CD4-positive, alpha-beta T cell (primary cell): ENCODE measurements around the gene FAM124A. TPM values are rescaled to one million over a fixed set of nuclear protein-coding genes. Genes with fewer than 3 reads are reported as not detected.

Experiments used
- ATAC-seq: fragments of 200-7000 bp; cut with Tn5 transposase; one replicate; pipeline ENCODE4 v1.10.0; 2022; ENCODE audit warnings: mild to moderate bottlenecking; ENCODE audit not compliant: poor library complexity
- CTCF ChIA-PET: fragments of 350-600 bp; sonication (Branson Sonifier 250); formaldehyde crosslinking; loops from one replicate; lab custom pipeline; 2021; ENCODE audit warnings: antibody characterized with exemption, inconsistent platforms; lab: Charles Lee
- POLR2A ChIA-PET: fragments of 350-600 bp; sonication (Branson Sonifier 250); formaldehyde crosslinking; loops from one replicate; lab custom pipeline; 2021; ENCODE audit warnings: antibody characterized with exemption, inconsistent platforms; lab: Charles Lee
- DNase-seq, 14 experiments: peaks; one replicate each; pipeline ENCODE4 v3.0.0-alpha.2; 2013 to 2020; ENCODE audit warnings: mixed read lengths in 2 of 14
- H3K27ac ChIP-seq, 2 donors: one replicate each; pipeline versions ENCODE4 v1.5.1 to v1.7.0; 2013; ENCODE audit warnings: low read length in 2 of 2, low read depth in 1 of 2, mild to moderate bottlenecking in 1 of 2
- H3K27me3 ChIP-seq, 2 experiments: 1 replicate in 1 of 2; 2 replicates in 1 of 2; pipeline versions ENCODE4 v1.6.1 to v1.7.0; 2013; ENCODE audit warnings: low read length in 2 of 2, control low read depth in 1 of 2, mild to moderate bottlenecking in 1 of 2, moderate library complexity in 1 of 2; ENCODE audit not compliant: insufficient read depth in 2 of 2, control insufficient read depth in 1 of 2
- H3K36me3 ChIP-seq: one replicate; pipeline ENCODE4 v1.6.1; 2013; ENCODE audit warnings: low read length, control low read depth; ENCODE audit not compliant: insufficient read depth
- H3K4me1 ChIP-seq: one replicate; pipeline ENCODE4 v1.6.1; 2013; ENCODE audit warnings: low read length, control low read depth; ENCODE audit not compliant: insufficient read depth
- H3K4me3 ChIP-seq: one replicate; pipeline ENCODE4 v1.5.1; 2013; ENCODE audit warnings: mild to moderate bottlenecking, low read length, moderate library complexity
- H3K9me3 ChIP-seq, 2 experiments: 1 replicate in 1 of 2; 2 replicates in 1 of 2; pipeline versions ENCODE4 v1.6.1 to v1.7.0; 2013; ENCODE audit warnings: low read length in 2 of 2, mild to moderate bottlenecking in 2 of 2, control low read depth in 1 of 2, moderate library complexity in 1 of 2; ENCODE audit not compliant: control insufficient read depth in 1 of 2, insufficient read depth in 1 of 2
- H3K27ac Mint-ChIP-seq: one replicate; pipeline ENCODE4 v1.8.0; 2020; ENCODE audit warnings: mixed read lengths
- H3K27me3 Mint-ChIP-seq: one replicate; pipeline ENCODE4 v1.8.0; 2021; ENCODE audit warnings: mixed read lengths
- H3K36me3 Mint-ChIP-seq: one replicate; pipeline ENCODE4 v1.8.0; 2021; ENCODE audit warnings: low read depth, mixed read lengths
- H3K4me1 Mint-ChIP-seq: one replicate; pipeline ENCODE4 v1.8.0; 2021; ENCODE audit warnings: low read depth, mixed read lengths
- H3K4me3 Mint-ChIP-seq: one replicate; pipeline ENCODE4 v1.8.0; 2020; ENCODE audit warnings: mild to moderate bottlenecking, mixed read lengths
- H3K9me3 Mint-ChIP-seq: one replicate; pipeline ENCODE4 v1.8.0; 2020; ENCODE audit warnings: mixed read lengths
- CTCF ChIP-seq: fragments of 200-600 bp; IDR thresholded peaks from one replicate; pipeline ENCODE4 v1.8.0; 2022; ENCODE audit warnings: antibody characterized with exemption, mild to moderate bottlenecking
- intact Hi-C, 2 experiments: fragments of 100-400 bp; cut with DNase I in 1 of 2; cut with micrococcal nuclease in 1 of 2; formaldehyde crosslinking; loops; one replicate each; pipeline versions ENCODE4 v1.15.1 to v1.9.0; 2023 to 2025; cut with DNase I, micrococcal nuclease
- total RNA-seq, 174 experiments: library from RNA in 2 of 174; stranded (reverse) in 2 of 174; gene quantifications; one replicate each; pipeline ENCODE4 v1.2.3 and lab custom pipeline; 2021 to 2026

FAM124A gene
- total RNA-seq, 2 experiments from 2014 or later: not detected

GRCh38 chr13:51331354-51331861 is 109.2 kb downstream of the FAM124A start:
- Mint-ChIP-seq H3K27ac (no peak overlapping the region), H3K9me3 (no peaks in the 10 kb centered on the region), H3K4me3 (no peak overlapping the region), H3K27me3 (no peaks in the 10 kb centered on the region), H3K4me1 (peaks cover 20% of the 10 kb centered on the region), H3K36me3 (no peaks in the 10 kb centered on the region)
- DNase-seq: no peak
- H3K9me3 ChIP-seq: no peaks in the 10 kb centered on the region
- ChIA-PET POLR2A (no interaction called here), CTCF (no interaction called here)
- H3K4me3 ChIP-seq: no peak overlapping the region
- no peaks in the 10 kb centered on the region for H3K27me3 ChIP-seq
- intact Hi-C loops: no loop called here
- TF ChIP-seq CTCF: no peak
- H3K4me1 ChIP-seq: peaks cover 6% of the 10 kb centered on the region
- H3K36me3 ChIP-seq: no peaks in the 10 kb centered on the region
- H3K27ac ChIP-seq: no peak overlapping the region
- no peak for ATAC-seq

- H3K27me3 ChIP-seq: no peaks in the 10 kb centered on the region
- intact Hi-C loops: no loop called here
- H3K27me3 Mint-ChIP-seq: no peaks in the 10 kb centered on the region
- no peaks in the 10 kb centered on the region for H3K9me3 Mint-ChIP-seq
- TF ChIP-seq CTCF: no peak
- no peaks in the 10 kb centered on the region for H3K36me3 ChIP-seq
- no peak overlapping the region for H3K27ac Mint-ChIP-seq
- H3K4me3 ChIP-seq: no peak overlapping the region
- no peak for DNase-seq
- ChIA-PET CTCF (interaction anchor here (1.0 kb wide), 1 partner anchor 47 kb away, joined by 3 read pairs; no protein-coding TSS in a partner anchor), POLR2A (no interaction called here)
- no peak overlapping the region for H3K27ac ChIP-seq
- peaks cover 6% of the 10 kb centered on the region for H3K4me1 ChIP-seq
- H3K9me3 ChIP-seq: no peaks in the 10 kb centered on the region
- no peak overlapping the region for H3K4me3 Mint-ChIP-seq
- H3K4me1 Mint-ChIP-seq: peaks cover 20% of the 10 kb centered on the region
- ATAC-seq: no peak
- no peaks in the 10 kb centered on the region for H3K36me3 Mint-ChIP-seq
These were observed 110.6 kb downstream of the FAM124A start for GRCh38 chr13:51332566-51333361.

GRCh38 chr13:51333421-51333820 is 111.2 kb downstream of the FAM124A start:
- no peak overlapping the region for H3K4me3 Mint-ChIP-seq
- no peak for DNase-seq
- H3K27me3 Mint-ChIP-seq: no peaks in the 10 kb centered on the region
- no peak for TF ChIP-seq CTCF
- H3K4me3 ChIP-seq: no peak overlapping the region
- no peaks in the 10 kb centered on the region for H3K9me3 ChIP-seq
- intact Hi-C loops: no loop called here
- POLR2A ChIA-PET: no interaction called here
- no peaks in the 10 kb centered on the region for H3K36me3 Mint-ChIP-seq
- H3K9me3 Mint-ChIP-seq: no peaks in the 10 kb centered on the region
- H3K36me3 ChIP-seq: no peaks in the 10 kb centered on the region
- H3K27ac Mint-ChIP-seq: no peak overlapping the region
- CTCF ChIA-PET: interaction anchor here (1.0 kb wide), 1 partner anchor 47 kb away, joined by 3 read pairs; no protein-coding TSS in a partner anchor
- peaks cover 20% of the 10 kb centered on the region for H3K4me1 Mint-ChIP-seq
- no peak for ATAC-seq
- no peaks in the 10 kb centered on the region for H3K27me3 ChIP-seq
- peaks cover 6% of the 10 kb centered on the region for H3K4me1 ChIP-seq
- no peak overlapping the region for H3K27ac ChIP-seq
